Measurements from ENCODE around the gene PARP16.

DNA sequence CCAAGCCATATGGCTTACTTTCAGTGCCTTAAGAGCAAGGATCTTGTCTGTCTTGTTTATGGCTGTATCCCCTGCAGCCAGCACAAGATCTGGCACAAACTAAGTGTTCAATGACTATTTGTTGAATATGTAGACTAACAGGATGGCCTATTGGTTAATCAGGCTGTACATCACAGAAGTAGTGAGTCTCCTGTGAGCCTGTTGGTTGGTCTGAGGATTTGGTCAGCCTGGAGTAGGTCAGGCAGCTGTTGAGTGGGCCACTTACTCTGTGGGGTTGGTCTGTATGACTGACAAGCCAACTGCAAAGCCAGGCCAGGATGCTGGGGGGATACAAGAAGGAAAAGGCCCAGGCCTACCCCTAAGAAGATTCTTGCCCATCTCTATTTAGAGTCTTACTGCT lies 42.0 kb downstream of the PARP16 start:
- TF ChIP-seq POLR2A (IDR thresholded peaks at IDR 0.05): no peak
- TF ChIP-seq, protein P1, sequence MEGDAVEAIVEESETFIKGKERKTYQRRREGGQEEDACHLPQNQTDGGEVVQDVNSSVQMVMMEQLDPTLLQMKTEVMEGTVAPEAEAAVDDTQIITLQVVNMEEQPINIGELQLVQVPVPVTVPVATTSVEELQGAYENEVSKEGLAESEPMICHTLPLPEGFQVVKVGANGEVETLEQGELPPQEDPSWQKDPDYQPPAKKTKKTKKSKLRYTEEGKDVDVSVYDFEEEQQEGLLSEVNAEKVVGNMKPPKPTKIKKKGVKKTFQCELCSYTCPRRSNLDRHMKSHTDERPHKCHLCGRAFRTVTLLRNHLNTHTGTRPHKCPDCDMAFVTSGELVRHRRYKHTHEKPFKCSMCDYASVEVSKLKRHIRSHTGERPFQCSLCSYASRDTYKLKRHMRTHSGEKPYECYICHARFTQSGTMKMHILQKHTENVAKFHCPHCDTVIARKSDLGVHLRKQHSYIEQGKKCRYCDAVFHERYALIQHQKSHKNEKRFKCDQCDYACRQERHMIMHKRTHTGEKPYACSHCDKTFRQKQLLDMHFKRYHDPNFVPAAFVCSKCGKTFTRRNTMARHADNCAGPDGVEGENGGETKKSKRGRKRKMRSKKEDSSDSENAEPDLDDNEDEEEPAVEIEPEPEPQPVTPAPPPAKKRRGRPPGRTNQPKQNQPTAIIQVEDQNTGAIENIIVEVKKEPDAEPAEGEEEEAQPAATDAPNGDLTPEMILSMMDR (IDR thresholded peaks at IDR 0.05 in 8 of 11, conservative IDR thresholded peaks at IDR 0.05 in 3 of 11): no peak
